ENCODE measurements around the gene GUCY1A2. TPM values are rescaled to one million over a fixed set of nuclear protein-coding genes. Genes with fewer than 3 reads are reported as not detected.
"Not testable (repeated sequence)": the region's sequence is repeated elsewhere in the genome, so short reads cannot be mapped to it uniquely, and the experiment has no call there.

The GUCY1A2 gene
- total RNA-seq, 5 donors from 2014 or later (not counting 1 experiment from before 2014, with no cell fraction given): 0.03 to 0.18 (median 0.09) TPM

- Mint-ChIP-seq H3K36me3 (no peaks in the 10 kb centered on the region), H3K27me3 (no peaks in the 10 kb centered on the region), H3K4me3 (no peak overlapping the region), H3K4me1 (no peaks in the 10 kb centered on the region), H3K27ac (no peak overlapping the region), H3K9me3 (peaks cover 6 to 28% (median 7%) of the 10 kb centered on the region in 3 donors)
- no CpG with 5 or more reads among the region's 3 CpGs for WGBS (ENCODE audit: insufficient coverage)
- ATAC-seq (replicated peaks in 1 of 4) (no peak), DNase-seq (no peak)
- H3K27ac ChIP-seq (ENCODE audit: low read length): no peak overlapping the region
- H3K9me3 ChIP-seq: no peaks in the 10 kb centered on the region
- no peak overlapping the region for H3K4me3 ChIP-seq (ENCODE audit: control insufficient read depth in 1 of 2, extremely low read depth in 1 of 2, low read length in 1 of 2)
- no peaks in the 10 kb centered on the region for H3K27me3 ChIP-seq (replicated peaks in 1 of 2; ENCODE audit: control insufficient read depth in 2 of 2, extremely low read depth in 1 of 2, insufficient read depth in 2 of 2, low read length in 1 of 2)
- no peaks in the 10 kb centered on the region for H3K36me3 ChIP-seq (ENCODE audit: control insufficient read depth in 2 of 2, extremely low read depth in 1 of 2, insufficient read depth in 1 of 2, low read length in 1 of 2)
- ChIA-PET CTCF (no interaction called here), POLR2A (no interaction called here)
- H3K4me1 ChIP-seq (ENCODE audit: control insufficient read depth in 1 of 2, extremely low read depth in 1 of 2, insufficient read depth in 2 of 2, low read length in 2 of 2): no peaks in the 10 kb centered on the region
Observed at GRCh38 chr11:106789406-106789805, 228.9 kb downstream of the GUCY1A2 start.

GRCh38 chr11:106787454-106787853, 230.8 kb downstream of the GUCY1A2 start:
- Histone ChIP-seq H3K9me3 (no peaks in the 10 kb centered on the region), H3K4me3 (ENCODE audit: control insufficient read depth in 1 of 2, extremely low read depth in 1 of 2, low read length in 1 of 2) (no peak overlapping the region), H3K36me3 (ENCODE audit: control insufficient read depth in 2 of 2, extremely low read depth in 1 of 2, insufficient read depth in 1 of 2, low read length in 1 of 2) (no peaks in the 10 kb centered on the region), H3K4me1 (ENCODE audit: control insufficient read depth in 1 of 2, extremely low read depth in 1 of 2, insufficient read depth in 2 of 2, low read length in 2 of 2) (no peaks in the 10 kb centered on the region), H3K27ac (ENCODE audit: low read length) (no peak overlapping the region), H3K27me3 (replicated peaks in 1 of 2; ENCODE audit: control insufficient read depth in 2 of 2, extremely low read depth in 1 of 2, insufficient read depth in 2 of 2, low read length in 1 of 2) (no peaks in the 10 kb centered on the region)
- Mint-ChIP-seq H3K4me1 (no peaks in the 10 kb centered on the region), H3K27ac (no peak overlapping the region), H3K36me3 (no peaks in the 10 kb centered on the region), H3K27me3 (no peaks in the 10 kb centered on the region), H3K4me3 (no peak overlapping the region), H3K9me3 (peaks cover 8 to 21% (median 12%) of the 10 kb centered on the region in 3 donors)
- ChIA-PET CTCF (no interaction called here), POLR2A (no interaction called here)
- DNase-seq: no peak
- no peak for ATAC-seq (replicated peaks in 1 of 4)
- no CpG with 5 or more reads among the region's 1 CpG for WGBS (ENCODE audit: insufficient coverage)

GRCh38 chr11:106785913-106786650, 232.2 kb downstream of the GUCY1A2 start:
- CTCF ChIA-PET: no interaction called here
- WGBS (ENCODE audit: insufficient coverage): no CpG with 5 or more reads among the region's 3 CpGs

GRCh38 chr11:106777302-106777701, 241.0 kb downstream of the GUCY1A2 start:
- ATAC-seq (replicated peaks in 1 of 4); POLR2A ChIA-PET; H3K27ac Mint-ChIP-seq; H3K4me3 Mint-ChIP-seq; H3K36me3 Mint-ChIP-seq; H3K36me3 ChIP-seq (ENCODE audit: control insufficient read depth in 2 of 2, extremely low read depth in 1 of 2, insufficient read depth in 1 of 2, low read length in 1 of 2); H3K27ac ChIP-seq (ENCODE audit: low read length); H3K4me1 ChIP-seq (ENCODE audit: control insufficient read depth in 1 of 2, extremely low read depth in 1 of 2, insufficient read depth in 2 of 2, low read length in 2 of 2); H3K27me3 ChIP-seq (replicated peaks in 1 of 2; ENCODE audit: control insufficient read depth in 2 of 2, extremely low read depth in 1 of 2, insufficient read depth in 2 of 2, low read length in 1 of 2); DNase-seq; H3K9me3 ChIP-seq; H3K4me1 Mint-ChIP-seq; H3K4me3 ChIP-seq (ENCODE audit: control insufficient read depth in 1 of 2, extremely low read depth in 1 of 2, low read length in 1 of 2); H3K27me3 Mint-ChIP-seq; CTCF ChIA-PET: not testable (repeated sequence)
- WGBS (ENCODE audit: insufficient coverage): no CpG with 5 or more reads among the region's 8 CpGs
- H3K9me3 Mint-ChIP-seq: peaks cover 11 to 16% (median 16%) of the 10 kb centered on the region in 3 donors

More at GRCh38 chr11:106785913-106786650, 232.2 kb downstream of the GUCY1A2 start:
- H3K27me3 Mint-ChIP-seq: no peaks in the 10 kb centered on the region
- peaks cover 5 to 19% (median 12%) of the 10 kb centered on the region in 3 donors for H3K9me3 Mint-ChIP-seq
- Histone ChIP-seq H3K27ac (ENCODE audit: low read length) (no peak overlapping the region), H3K4me1 (ENCODE audit: control insufficient read depth in 1 of 2, extremely low read depth in 1 of 2, insufficient read depth in 2 of 2, low read length in 2 of 2) (no peaks in the 10 kb centered on the region), H3K4me3 (ENCODE audit: control insufficient read depth in 1 of 2, extremely low read depth in 1 of 2, low read length in 1 of 2) (no peak overlapping the region), H3K36me3 (ENCODE audit: control insufficient read depth in 2 of 2, extremely low read depth in 1 of 2, insufficient read depth in 1 of 2, low read length in 1 of 2) (no peaks in the 10 kb centered on the region), H3K27me3 (replicated peaks in 1 of 2; ENCODE audit: control insufficient read depth in 2 of 2, extremely low read depth in 1 of 2, insufficient read depth in 2 of 2, low read length in 1 of 2) (no peaks in the 10 kb centered on the region), H3K9me3 (no peaks in the 10 kb centered on the region)
- ATAC-seq (replicated peaks in 1 of 4) (no peak), DNase-seq (no peak)
- POLR2A ChIA-PET: no interaction called here
- H3K36me3 Mint-ChIP-seq: no peaks in the 10 kb centered on the region
- no peaks in the 10 kb centered on the region for H3K4me1 Mint-ChIP-seq
- no peak overlapping the region for H3K4me3 Mint-ChIP-seq
- no peak overlapping the region for H3K27ac Mint-ChIP-seq

- H3K36me3 Mint-ChIP-seq: no peaks in the 10 kb centered on the region
- no peaks in the 10 kb centered on the region for H3K36me3 ChIP-seq (ENCODE audit: control insufficient read depth in 2 of 2, extremely low read depth in 1 of 2, insufficient read depth in 1 of 2, low read length in 1 of 2)
Observed at GRCh38 chr11:106770489-106771085, 247.7 kb downstream of the GUCY1A2 start.

GRCh38 chr11:106765469-106766258, 252.6 kb downstream of the GUCY1A2 start:
- Mint-ChIP-seq H3K36me3 (no peaks in the 10 kb centered on the region), H3K27me3 (no peaks in the 10 kb centered on the region), H3K27ac (no peak overlapping the region), H3K9me3 (peaks cover 0 to 6% (median 2%) of the 10 kb centered on the region in 3 donors), H3K4me3 (no peak overlapping the region), H3K4me1 (no peaks in the 10 kb centered on the region)
- Histone ChIP-seq H3K36me3 (ENCODE audit: control insufficient read depth in 2 of 2, extremely low read depth in 1 of 2, insufficient read depth in 1 of 2, low read length in 1 of 2) (no peaks in the 10 kb centered on the region), H3K4me3 (ENCODE audit: control insufficient read depth in 1 of 2, extremely low read depth in 1 of 2, low read length in 1 of 2) (no peak overlapping the region), H3K27me3 (replicated peaks in 1 of 2; ENCODE audit: control insufficient read depth in 2 of 2, extremely low read depth in 1 of 2, insufficient read depth in 2 of 2, low read length in 1 of 2) (no peaks in the 10 kb centered on the region), H3K4me1 (ENCODE audit: control insufficient read depth in 1 of 2, extremely low read depth in 1 of 2, insufficient read depth in 2 of 2, low read length in 2 of 2) (no peaks in the 10 kb centered on the region), H3K27ac (ENCODE audit: low read length) (no peak overlapping the region), H3K9me3 (no peaks in the 10 kb centered on the region)
- POLR2A ChIA-PET: no interaction called here
- no peak for ATAC-seq (replicated peaks in 1 of 4)
- no CpG with 5 or more reads among the region's 2 CpGs for WGBS (ENCODE audit: insufficient coverage)
- no peak for DNase-seq
- CTCF ChIA-PET: no interaction called here

More at GRCh38 chr11:106770489-106771085, 247.7 kb downstream of the GUCY1A2 start:
- H3K9me3 ChIP-seq: no peaks in the 10 kb centered on the region
- H3K27me3 Mint-ChIP-seq: no peaks in the 10 kb centered on the region
- H3K27ac Mint-ChIP-seq: no peak overlapping the region
- DNase-seq (no peak), ATAC-seq (replicated peaks in 1 of 4) (no peak)
- H3K4me3 Mint-ChIP-seq: no peak overlapping the region
- no peaks in the 10 kb centered on the region for H3K4me1 Mint-ChIP-seq
- CTCF ChIA-PET: no interaction called here
- H3K9me3 Mint-ChIP-seq: peaks cover 3 to 10% (median 5%) of the 10 kb centered on the region in 3 donors
- POLR2A ChIA-PET: interaction anchor here in 1 of 2 donors (0.6 kb wide), 1 partner anchor 1156 kb away, joined by 6 read pairs; no protein-coding TSS in a partner anchor
- no peaks in the 10 kb centered on the region for H3K4me1 ChIP-seq (ENCODE audit: control insufficient read depth in 1 of 2, extremely low read depth in 1 of 2, insufficient read depth in 2 of 2, low read length in 2 of 2)
- H3K4me3 ChIP-seq (ENCODE audit: control insufficient read depth in 1 of 2, extremely low read depth in 1 of 2, low read length in 1 of 2): no peak overlapping the region
- H3K27ac ChIP-seq (ENCODE audit: low read length): no peak overlapping the region
- H3K27me3 ChIP-seq (replicated peaks in 1 of 2; ENCODE audit: control insufficient read depth in 2 of 2, extremely low read depth in 1 of 2, insufficient read depth in 2 of 2, low read length in 1 of 2): no peaks in the 10 kb centered on the region
